Measurements from ENCODE around the gene RALGPS2. TPM values are rescaled to one million over a fixed set of nuclear protein-coding genes. Genes with fewer than 3 reads are reported as not detected.

The RALGPS2 gene
- total and polyA plus RNA-seq, 2 experiments from 2014 or later, result 8.1 to 31.2 TPM

DNA sequence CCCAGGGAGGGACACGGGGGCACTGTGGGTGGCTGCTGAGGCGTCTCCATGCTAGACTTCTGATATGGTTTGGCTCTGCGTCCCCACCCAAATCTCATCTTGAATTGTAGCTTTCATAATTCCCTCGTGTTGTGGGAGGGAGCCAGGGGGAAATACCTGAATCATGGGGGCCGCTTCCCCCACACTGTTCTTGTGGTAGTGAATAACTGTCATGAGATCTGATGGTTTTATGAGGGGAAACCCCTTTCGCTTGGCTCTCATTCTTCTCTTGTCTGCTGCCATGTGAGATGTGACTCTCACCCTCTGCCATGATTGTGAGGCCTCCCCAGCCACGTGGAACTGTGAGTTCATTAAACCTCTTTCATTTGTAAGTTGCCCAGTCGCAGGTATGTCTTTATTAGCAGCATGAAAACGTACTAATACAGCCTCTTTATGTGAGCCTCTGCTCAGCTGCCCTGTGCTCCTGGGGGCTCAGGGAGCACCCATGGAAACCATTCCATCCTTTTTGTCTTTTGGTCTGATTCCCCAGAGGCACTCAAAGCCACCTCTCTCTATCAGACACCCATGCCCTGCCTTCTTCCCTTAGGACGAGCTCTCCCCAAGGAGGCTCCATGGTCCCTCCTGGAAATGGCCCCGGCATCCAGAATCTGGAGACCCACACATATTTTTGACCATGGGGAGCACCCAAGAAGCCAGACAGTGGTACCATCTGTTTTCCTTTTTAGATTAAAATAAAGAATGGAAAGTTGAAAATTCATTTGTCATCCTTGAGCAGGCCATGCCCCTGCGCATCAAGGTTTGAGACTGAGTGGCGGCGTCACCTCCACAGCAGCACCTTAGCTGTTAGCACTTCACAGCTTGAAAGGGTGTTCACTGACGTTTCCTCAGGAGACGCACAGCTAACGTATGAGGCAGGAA is 234.8 kb downstream of the RALGPS2 start (continued):
- TF ChIP-seq, protein P1, sequence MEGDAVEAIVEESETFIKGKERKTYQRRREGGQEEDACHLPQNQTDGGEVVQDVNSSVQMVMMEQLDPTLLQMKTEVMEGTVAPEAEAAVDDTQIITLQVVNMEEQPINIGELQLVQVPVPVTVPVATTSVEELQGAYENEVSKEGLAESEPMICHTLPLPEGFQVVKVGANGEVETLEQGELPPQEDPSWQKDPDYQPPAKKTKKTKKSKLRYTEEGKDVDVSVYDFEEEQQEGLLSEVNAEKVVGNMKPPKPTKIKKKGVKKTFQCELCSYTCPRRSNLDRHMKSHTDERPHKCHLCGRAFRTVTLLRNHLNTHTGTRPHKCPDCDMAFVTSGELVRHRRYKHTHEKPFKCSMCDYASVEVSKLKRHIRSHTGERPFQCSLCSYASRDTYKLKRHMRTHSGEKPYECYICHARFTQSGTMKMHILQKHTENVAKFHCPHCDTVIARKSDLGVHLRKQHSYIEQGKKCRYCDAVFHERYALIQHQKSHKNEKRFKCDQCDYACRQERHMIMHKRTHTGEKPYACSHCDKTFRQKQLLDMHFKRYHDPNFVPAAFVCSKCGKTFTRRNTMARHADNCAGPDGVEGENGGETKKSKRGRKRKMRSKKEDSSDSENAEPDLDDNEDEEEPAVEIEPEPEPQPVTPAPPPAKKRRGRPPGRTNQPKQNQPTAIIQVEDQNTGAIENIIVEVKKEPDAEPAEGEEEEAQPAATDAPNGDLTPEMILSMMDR (conservative IDR thresholded peaks at IDR 0.05; ENCODE audit: low read depth in 2 of 2), result no peak
- TF ChIP-seq JUNB (IDR thresholded peaks at IDR 0.05; ENCODE audit: unreplicated experiment) (no peak), EZH2 (IDR thresholded peaks at IDR 0.05; ENCODE audit: low read depth, unreplicated experiment) (no peak), EZH2phosphoT487 (IDR thresholded peaks at IDR 0.05; ENCODE audit: unreplicated experiment) (no peak), POLR2AphosphoS5 (IDR thresholded peaks at IDR 0.05; ENCODE audit: low read depth) (no peak), ZNF114 (CRISPR knock-in tag; IDR thresholded peaks at IDR 0.05) (no peak), CREB1 (CRISPR knock-in tag; IDR thresholded peaks at IDR 0.05; ENCODE audit: low read depth) (no peak), ZNF331 (CRISPR knock-in tag; IDR thresholded peaks at IDR 0.05; ENCODE audit: low read depth) (no peak), STAT1 (IDR thresholded peaks at IDR 0.05; ENCODE audit: unreplicated experiment) (no peak), NANOG (IDR thresholded peaks at IDR 0.05; ENCODE audit: borderline replicate concordance) (no peak)
- TF ChIP-seq, protein P2, sequence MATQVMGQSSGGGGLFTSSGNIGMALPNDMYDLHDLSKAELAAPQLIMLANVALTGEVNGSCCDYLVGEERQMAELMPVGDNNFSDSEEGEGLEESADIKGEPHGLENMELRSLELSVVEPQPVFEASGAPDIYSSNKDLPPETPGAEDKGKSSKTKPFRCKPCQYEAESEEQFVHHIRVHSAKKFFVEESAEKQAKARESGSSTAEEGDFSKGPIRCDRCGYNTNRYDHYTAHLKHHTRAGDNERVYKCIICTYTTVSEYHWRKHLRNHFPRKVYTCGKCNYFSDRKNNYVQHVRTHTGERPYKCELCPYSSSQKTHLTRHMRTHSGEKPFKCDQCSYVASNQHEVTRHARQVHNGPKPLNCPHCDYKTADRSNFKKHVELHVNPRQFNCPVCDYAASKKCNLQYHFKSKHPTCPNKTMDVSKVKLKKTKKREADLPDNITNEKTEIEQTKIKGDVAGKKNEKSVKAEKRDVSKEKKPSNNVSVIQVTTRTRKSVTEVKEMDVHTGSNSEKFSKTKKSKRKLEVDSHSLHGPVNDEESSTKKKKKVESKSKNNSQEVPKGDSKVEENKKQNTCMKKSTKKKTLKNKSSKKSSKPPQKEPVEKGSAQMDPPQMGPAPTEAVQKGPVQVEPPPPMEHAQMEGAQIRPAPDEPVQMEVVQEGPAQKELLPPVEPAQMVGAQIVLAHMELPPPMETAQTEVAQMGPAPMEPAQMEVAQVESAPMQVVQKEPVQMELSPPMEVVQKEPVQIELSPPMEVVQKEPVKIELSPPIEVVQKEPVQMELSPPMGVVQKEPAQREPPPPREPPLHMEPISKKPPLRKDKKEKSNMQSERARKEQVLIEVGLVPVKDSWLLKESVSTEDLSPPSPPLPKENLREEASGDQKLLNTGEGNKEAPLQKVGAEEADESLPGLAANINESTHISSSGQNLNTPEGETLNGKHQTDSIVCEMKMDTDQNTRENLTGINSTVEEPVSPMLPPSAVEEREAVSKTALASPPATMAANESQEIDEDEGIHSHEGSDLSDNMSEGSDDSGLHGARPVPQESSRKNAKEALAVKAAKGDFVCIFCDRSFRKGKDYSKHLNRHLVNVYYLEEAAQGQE (IDR thresholded peaks at IDR 0.05; ENCODE audit: unreplicated experiment), result no peak
- TF ChIP-seq, protein P3, sequence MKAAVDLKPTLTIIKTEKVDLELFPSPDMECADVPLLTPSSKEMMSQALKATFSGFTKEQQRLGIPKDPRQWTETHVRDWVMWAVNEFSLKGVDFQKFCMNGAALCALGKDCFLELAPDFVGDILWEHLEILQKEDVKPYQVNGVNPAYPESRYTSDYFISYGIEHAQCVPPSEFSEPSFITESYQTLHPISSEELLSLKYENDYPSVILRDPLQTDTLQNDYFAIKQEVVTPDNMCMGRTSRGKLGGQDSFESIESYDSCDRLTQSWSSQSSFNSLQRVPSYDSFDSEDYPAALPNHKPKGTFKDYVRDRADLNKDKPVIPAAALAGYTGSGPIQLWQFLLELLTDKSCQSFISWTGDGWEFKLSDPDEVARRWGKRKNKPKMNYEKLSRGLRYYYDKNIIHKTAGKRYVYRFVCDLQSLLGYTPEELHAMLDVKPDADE (IDR thresholded peaks at IDR 0.05), result no peak

Measured in GM23338 (cell line).